ENCODE data around the gene SLC6A13.
A peak's percentile ranks its signal among the peaks of the same experiment; 100 is the strongest.

Gene SLC6A13

DNA sequence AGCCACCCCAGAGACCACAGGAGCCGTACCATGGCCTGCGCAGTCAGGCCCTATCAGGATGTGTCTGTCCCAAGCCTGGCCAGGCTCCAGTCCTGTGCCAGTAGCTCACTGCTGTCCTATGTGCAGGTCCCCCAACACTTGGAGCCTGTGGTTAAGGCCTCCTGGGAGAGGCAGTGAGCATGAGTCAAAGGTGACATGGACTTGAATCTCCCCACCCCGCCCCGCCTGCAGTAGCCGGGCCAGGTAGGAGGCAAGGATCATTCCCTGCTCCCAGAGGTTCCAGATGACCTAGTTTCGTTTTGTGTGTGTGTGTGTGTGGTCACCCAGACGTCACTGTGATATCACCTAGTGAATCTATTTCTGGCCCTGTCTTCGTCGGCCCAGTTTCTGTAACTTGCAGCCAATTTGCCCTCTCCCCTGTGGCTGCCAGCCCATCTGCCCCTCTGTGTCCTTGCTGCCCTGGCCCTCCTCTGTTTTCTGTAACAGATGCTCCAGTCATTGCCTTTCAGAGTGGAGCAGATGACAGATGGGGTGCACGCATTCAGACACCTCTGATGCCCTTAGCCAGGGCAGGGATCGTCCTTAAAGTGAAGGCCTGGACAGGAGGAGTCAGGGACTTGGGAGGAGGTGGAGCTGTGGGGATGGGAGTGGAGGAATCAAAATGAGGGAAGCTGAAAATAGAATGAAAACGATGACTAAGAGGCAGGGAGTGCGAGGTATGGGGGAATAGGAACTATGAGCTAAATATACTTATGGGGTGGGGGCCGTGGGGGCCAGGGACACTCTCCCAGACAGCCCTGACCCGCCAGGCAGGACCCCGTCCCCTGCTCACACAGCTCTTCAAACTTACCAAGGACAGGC is 86.1 kb downstream of the SLC6A13 start:
- DNase-seq = peak; percentile 73

DNA sequence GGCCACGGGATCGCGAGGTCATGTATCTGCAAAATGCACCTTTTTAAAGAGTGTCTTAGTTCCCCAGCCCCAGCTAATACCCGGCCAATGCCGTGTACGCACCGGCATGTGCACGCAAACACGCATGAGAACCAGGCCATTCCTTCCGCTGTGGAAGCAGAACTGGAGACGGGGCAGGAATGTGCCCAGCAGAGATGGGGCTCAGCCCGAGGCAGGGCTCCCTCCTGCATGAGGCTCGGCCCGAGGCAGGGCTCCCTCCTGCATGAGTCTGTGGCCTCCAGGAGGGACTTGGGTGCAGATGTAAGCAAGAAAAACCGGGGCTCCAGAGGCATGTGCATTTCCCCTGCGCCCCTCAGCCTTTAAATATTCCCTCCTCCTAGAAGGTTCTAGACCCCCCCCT is 86.9 kb downstream of the SLC6A13 start:
- no peak for DNase-seq

- no peak for DNase-seq
Measured at GRCh38 chr12:175250-175649, 87.4 kb downstream of the SLC6A13 start.

- no peak for DNase-seq
Measured at GRCh38 chr12:174596-174995, 88.0 kb downstream of the SLC6A13 start.

DNA sequence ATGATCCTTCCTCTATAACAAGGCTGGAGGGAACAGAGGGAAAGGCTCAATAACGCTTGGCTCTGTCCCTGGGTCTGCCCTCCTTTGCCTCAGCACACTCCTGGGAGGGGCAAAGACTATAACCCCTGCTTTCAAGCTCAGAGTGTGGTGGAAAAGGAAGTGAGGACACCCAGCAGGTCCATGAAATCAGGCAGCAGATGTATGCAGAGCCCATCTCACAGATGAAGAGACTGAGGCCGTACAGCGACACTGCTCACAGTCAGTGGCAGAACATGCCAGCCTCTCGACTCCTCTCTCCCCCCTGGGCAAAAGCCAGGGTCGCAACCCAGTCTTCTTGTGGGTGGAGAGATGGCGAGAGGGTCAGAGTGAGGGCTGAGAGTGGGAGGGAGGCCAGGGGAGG is 88.5 kb downstream of the SLC6A13 start:
- no peak for DNase-seq

GRCh38 chr12:172732-173161 is 89.9 kb downstream of the SLC6A13 start:
- DNase-seq = no peak

GRCh38 chr12:171743-172676 is 90.6 kb downstream of the SLC6A13 start:
- no peak for DNase-seq

DNA sequence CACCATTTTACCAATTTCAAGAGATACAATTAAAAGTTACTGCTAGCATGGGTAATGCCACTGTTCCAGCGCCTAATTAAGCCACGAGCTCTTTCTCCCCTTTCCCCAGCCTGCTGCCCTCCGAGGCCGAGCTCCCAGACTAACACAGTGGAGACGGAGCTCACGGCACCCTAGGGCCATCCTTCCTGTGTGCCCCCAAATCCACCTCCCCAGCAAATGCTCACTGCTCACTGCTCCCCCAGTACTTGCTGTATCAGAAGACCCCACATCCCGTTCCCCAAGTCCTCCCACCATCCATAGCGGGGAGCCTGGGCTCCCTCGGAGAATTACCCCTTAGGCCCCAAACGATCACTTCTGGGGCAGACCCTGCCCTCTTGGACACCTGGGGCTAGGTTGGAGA is 91.4 kb downstream of the SLC6A13 start:
- no peak for DNase-seq
